ENCODE data around the gene MUCL1.
"Not testable (repeated sequence)": the region's sequence is repeated elsewhere in the genome, so short reads cannot be mapped to it uniquely, and the experiment has no call there.

Gene MUCL1, protein sequence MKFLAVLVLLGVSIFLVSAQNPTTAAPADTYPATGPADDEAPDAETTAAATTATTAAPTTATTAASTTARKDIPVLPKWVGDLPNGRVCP

GRCh38 chr12:54853933-54854538 lies at the start of gene MUCL1:
TSS of gene MUCL1 (plus strand) at chr12:54854516. CDS start at chr12:54854583, 67 bp downstream.
- DNase-seq (ENCODE audit: low spot score), result peak; percentile 13

GRCh38 chr12:54821676-54822075 lies 32.6 kb upstream of the MUCL1 start:
- no peak for DNase-seq (ENCODE audit: low spot score)

- DNase-seq (ENCODE audit: low spot score), result no peak
Measured at GRCh38 chr12:54824402-54824801, 29.9 kb upstream of the MUCL1 start.

DNA sequence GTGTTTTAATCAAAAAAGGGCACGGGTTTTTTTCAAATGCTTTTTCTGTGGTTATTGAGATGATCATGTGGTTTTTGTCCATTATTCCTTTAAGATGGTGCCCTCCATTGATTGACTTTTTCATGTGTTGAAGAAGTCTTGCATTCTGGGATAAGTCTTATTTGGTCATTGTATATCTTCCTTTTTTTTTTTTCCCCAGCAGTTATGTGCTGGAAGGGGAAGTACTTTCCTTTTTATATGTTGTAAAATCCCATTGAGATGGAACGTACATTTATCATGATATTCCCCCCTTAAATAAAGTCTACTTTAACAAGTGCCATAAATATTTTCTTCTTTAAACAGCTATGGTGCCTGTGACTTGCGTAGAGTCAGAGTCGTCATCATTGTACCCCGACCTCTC lies 24.8 kb upstream of the MUCL1 start:
- no peak for DNase-seq (ENCODE audit: low spot score)

- DNase-seq (ENCODE audit: low spot score), result no peak
Measured at GRCh38 chr12:54830199-54830598, 24.1 kb upstream of the MUCL1 start.

GRCh38 chr12:54831631-54832030 lies 22.7 kb upstream of the MUCL1 start:
- no peak for DNase-seq (ENCODE audit: low spot score)

GRCh38 chr12:54840244-54840865 lies 14.0 kb upstream of the MUCL1 start:
- no peak for DNase-seq (ENCODE audit: low spot score)

- DNase-seq (ENCODE audit: low spot score), result no peak
Measured at GRCh38 chr12:54857406-54857805, 3.1 kb downstream of the MUCL1 start.

DNA sequence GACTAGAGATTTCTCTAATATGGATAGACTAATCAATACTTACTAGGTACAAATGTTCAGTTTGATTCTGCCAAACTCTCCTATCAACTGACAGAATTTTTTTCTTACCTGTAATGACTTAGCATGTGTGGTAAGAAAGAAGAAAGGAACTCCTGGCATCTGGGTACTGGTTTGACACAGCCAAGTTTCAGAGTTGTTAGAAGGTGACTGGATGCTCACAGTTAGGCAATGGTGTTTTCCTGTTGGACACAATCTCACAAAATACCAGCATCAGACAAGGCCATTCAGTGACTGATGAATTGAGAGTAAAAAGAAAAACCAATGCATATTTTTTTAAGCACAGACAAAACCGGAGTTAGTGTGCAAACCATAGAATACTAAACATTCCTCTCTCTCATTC lies 4.2 kb downstream of the MUCL1 start:
- no peak for DNase-seq (ENCODE audit: low spot score)

DNA sequence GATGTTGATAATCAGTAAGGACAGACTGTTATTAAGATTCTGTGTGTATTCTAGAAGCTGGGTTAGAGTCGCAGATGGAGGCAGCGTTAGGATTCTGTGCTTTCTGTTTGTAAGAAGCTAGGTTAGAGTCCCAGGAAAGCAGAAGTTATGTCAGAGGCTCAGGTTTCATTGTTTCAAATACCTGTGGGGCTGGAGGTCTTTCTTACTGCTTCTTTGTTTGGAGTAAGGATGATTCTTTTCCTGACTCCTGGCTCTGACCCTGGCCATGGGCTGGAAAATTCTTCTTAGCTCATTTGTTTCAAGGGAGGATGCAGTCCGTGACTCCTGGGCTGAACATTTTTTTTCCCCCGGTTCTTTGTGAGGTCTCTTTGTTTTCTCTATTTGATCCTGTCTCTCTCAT lies 5.2 kb downstream of the MUCL1 start:
- no peak for DNase-seq (ENCODE audit: low spot score)

GRCh38 chr12:54861927-54862326 lies 7.6 kb downstream of the MUCL1 start:
- no peak for DNase-seq (ENCODE audit: low spot score)

DNA sequence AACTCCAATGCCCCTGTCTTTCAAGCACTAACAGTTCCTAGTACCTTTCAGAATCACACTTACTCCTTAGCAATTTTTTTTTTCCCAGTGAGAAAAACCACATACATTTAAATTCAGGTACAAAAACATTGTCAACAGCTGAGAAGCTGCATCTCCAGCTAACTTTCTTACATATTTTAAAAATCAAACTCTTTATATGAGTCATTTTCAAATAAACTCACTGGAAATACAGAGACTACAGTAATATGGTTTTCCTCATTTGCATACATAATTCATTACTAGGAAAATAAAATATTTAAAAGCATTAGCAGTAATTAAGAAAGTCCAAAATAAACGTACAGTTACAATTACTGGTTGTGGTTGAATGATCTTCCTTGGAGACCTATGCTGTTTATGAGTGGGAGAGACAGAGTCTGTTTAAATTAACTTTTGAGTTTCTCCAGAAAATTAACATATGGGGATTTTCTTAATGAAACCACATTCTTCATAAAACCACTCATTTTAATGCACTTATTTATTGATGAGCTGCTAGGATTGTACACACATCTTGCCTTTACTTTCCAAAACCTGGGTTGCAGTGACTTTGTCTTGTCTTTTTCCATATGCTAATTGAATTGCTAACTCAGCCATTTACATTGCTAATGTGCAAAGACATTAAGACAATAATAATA lies 9.8 kb downstream of the MUCL1 start:
- no peak for DNase-seq (ENCODE audit: low spot score)

- DNase-seq (ENCODE audit: low spot score), result no peak
Measured at GRCh38 chr12:54865683-54866324, 11.5 kb downstream of the MUCL1 start.

DNA sequence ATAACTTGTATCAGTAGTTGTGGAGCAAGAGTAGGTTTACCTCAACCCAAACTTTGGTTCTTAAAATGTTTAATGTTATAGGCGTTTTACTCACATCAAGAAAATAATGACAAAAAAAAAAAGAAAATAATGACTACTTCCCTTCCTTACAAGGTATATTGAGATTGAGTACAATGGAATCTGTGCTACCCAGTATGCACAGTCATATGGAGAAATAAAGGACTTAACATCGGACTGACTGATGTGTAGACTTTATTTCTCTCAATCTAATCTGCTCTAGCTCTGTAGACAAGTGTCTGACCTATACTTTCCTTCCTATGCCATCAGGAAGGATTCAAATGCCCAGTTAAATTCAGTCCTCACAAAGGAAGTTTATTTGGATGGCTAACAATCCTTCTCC lies 14.4 kb downstream of the MUCL1 start:
- no peak for DNase-seq (ENCODE audit: low spot score)

- no peak for DNase-seq (ENCODE audit: low spot score)
Measured at GRCh38 chr12:54870048-54870447, 15.7 kb downstream of the MUCL1 start.

DNA sequence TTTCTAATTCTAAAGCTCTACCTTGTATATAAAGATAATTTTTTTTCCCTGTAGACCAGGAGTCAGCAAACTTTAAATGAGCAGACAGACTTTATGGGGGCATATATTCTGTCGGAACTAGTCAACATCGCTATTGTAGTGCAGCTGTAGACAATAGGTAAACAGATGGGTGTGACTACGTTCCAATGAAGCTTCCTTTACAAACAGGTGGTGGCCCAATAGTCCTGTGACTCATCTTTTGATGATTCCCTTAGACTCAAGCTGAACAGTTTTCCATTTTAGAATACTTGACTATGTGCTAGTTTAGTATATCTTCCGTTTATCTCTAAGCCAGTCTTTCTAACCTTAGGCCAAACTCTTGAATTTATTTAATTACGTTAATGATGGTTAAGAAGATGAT lies 16.3 kb downstream of the MUCL1 start:
- DNase-seq (ENCODE audit: low spot score), result no peak

GRCh38 chr12:54879150-54879549 lies 24.8 kb downstream of the MUCL1 start:
- DNase-seq (ENCODE audit: low spot score), result no peak

GRCh38 chr12:54879579-54879978 lies 25.3 kb downstream of the MUCL1 start:
- no peak for DNase-seq (ENCODE audit: low spot score)

- DNase-seq (ENCODE audit: low spot score), result no peak
Measured at GRCh38 chr12:54882079-54882478, 27.8 kb downstream of the MUCL1 start.

GRCh38 chr12:54882597-54882996 lies 28.3 kb downstream of the MUCL1 start:
- DNase-seq (ENCODE audit: low spot score), result not testable (repeated sequence)

DNA sequence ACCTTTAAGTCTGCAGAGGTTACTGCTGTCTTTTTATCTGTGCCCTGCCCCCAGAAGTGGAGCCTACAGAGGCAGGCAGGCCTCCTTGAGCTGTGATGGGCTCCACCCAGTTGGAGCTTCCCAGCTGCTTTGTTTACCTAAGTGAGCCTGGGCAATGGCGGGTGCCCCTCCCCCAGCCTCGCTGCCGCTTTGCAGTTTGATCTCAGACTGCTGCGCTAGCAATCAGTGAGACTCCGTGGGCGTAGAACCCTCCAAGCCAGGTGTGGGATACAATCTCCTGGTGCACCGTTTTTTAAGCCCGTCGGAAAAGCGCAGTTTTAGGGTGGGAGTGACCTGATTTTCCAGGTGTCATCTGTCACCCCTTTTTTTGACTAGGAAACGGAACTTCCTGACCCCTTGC lies 34.1 kb downstream of the MUCL1 start:
- DNase-seq (ENCODE audit: low spot score), result not testable (repeated sequence)

DNA sequence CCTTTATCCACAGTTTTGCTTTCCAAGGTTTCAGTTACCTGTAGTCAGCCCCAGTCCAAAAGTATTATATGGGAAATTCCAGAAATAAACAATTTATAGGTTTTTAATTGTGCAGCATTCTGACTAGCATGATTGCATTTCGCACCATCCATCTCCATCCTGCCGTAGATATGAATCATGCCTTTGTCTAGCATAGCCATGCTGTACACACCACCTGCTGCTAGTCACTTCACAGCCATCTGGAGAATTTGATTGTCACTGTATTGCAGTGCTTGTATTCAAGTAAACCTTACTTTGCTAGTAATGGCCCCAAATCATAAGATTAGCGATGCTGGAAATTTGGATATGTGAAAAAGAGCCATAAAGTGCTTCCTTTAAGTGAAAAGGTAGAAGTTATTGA lies 36.0 kb downstream of the MUCL1 start:
- peak; percentile 19 for DNase-seq (ENCODE audit: low spot score)
